Measurements from ENCODE around the gene CBX2.

CBX2 gene

DNA sequence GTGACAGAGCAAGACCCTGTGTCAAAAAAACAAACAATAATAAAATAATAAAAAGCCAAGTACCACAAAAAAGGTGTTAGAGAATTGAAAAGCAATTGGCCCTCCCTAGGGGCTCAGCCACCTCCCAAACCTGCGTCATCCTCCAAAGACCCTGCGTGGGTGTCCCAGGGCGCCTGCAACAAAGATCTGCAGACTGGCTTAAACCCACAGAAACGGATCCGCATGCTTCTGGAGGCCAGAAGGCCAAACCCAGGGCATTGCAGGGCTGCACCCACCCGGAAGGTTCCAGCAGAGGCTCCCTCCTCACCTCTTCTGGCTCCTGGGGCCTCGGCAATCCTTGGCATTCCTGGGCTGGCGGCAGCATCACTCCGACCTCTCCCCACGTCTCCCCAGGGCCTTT, 45.7 kb upstream of the CBX2 start:
- H3K4me3 ChIP-seq (ENCODE audit: low read depth, low read length), result no peak overlapping the region
- TF ChIP-seq, protein P1, sequence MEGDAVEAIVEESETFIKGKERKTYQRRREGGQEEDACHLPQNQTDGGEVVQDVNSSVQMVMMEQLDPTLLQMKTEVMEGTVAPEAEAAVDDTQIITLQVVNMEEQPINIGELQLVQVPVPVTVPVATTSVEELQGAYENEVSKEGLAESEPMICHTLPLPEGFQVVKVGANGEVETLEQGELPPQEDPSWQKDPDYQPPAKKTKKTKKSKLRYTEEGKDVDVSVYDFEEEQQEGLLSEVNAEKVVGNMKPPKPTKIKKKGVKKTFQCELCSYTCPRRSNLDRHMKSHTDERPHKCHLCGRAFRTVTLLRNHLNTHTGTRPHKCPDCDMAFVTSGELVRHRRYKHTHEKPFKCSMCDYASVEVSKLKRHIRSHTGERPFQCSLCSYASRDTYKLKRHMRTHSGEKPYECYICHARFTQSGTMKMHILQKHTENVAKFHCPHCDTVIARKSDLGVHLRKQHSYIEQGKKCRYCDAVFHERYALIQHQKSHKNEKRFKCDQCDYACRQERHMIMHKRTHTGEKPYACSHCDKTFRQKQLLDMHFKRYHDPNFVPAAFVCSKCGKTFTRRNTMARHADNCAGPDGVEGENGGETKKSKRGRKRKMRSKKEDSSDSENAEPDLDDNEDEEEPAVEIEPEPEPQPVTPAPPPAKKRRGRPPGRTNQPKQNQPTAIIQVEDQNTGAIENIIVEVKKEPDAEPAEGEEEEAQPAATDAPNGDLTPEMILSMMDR (IDR thresholded peaks at IDR 0.05; ENCODE audit: low read depth, low read length), result no peak
- DNase-seq (ENCODE audit: low read depth, low spot score), result no peak
- in situ Hi-C loops (cut with HindIII; ENCODE audit: low sequenced_read_pairs), result no loop called here

DNA sequence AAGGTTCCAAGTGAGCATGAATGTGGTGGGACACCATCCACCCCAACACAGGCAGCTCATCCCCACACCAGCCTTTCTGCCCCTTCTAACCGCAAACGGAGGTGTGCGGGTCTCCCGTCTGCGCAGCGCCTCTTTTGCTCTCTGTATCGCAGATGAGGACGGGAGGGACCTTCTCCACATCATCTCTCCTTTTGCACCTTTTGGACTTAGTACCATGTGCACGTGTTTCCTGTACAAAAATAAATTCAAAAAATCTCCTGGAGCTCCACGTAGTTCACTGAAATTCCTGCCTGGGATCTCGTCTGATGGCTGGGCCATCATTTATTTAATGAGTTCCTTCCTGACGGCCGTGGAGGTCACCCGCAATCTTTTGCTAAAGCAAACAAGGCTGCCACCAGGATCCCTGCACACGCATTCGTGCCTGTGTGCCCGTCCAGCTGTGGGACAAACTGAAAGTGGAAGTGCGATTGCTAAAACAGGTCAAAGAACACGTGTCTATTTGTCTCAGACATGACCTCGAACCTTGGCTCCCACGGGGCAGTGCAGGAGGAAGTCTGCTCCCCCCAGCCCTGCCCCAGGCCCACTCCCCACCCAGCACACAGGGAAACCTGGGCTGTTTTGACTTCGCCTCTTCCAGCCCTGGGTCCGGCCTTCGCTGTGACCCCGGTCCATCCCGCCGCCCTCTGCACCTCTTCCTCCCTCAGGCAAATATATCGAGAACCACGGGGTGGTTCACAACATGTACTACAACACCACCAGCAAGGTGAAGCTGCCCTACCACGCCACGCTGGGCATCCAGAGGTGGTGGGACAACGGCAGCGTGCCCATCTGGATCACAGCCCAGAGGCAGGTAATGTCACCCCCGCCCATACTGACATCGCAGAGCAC, 44.9 kb upstream of the CBX2 start:
- in situ Hi-C loops (cut with HindIII; ENCODE audit: low sequenced_read_pairs), result no loop called here
- no peak for DNase-seq (ENCODE audit: low read depth, low spot score)
- TF ChIP-seq, protein P1 (IDR thresholded peaks at IDR 0.05; ENCODE audit: low read depth, low read length), result no peak
- H3K4me3 ChIP-seq (ENCODE audit: low read depth, low read length), result no peak overlapping the region

DNA sequence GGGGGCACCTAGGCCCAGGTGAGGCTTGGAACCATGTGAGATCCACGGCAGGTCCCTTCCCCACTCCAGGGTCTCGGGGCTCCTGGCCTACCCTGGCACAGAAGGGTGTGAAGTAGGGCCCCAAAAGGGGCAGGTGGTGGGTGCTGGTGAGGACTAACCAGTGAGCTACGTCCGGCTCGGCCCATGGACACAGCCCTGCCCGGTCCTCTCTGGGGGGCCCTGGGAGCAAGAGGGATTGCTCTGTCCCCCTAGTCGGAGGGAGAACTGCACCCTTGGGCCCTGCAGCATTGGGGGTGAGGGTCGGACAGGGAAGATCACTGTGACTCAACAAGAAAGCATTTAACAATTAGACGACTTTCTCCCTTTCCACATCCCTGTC, 44.3 kb upstream of the CBX2 start:
- no peak overlapping the region for H3K4me3 ChIP-seq (ENCODE audit: low read depth, low read length)
- in situ Hi-C loops (cut with HindIII; ENCODE audit: low sequenced_read_pairs), result no loop called here
- DNase-seq (ENCODE audit: low read depth, low spot score), result no peak

DNA sequence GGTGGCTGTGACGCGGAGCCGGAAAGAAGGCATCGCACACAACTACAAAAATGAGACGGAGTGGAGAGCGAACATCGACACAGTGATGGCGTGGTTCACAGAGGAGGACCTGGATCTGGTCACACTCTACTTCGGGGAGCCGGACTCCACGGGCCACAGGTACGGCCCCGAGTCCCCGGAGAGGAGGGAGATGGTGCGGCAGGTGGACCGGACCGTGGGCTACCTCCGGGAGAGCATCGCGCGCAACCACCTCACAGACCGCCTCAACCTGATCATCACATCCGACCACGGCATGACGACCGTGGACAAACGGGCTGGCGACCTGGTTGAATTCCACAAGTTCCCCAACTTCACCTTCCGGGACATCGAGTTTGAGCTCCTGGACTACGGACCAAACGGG, 42.9 kb upstream of the CBX2 start:
- no peak overlapping the region for H3K4me3 ChIP-seq (ENCODE audit: low read depth, low read length)
- in situ Hi-C loops (cut with HindIII; ENCODE audit: low sequenced_read_pairs), result no loop called here
- TF ChIP-seq, protein P1 (IDR thresholded peaks at IDR 0.05; ENCODE audit: low read depth, low read length), result no peak
- no peak for DNase-seq (ENCODE audit: low read depth, low spot score)

More for the DNA sequence above, 44.3 kb upstream of the CBX2 start:
- TF ChIP-seq, protein P1 (IDR thresholded peaks at IDR 0.05; ENCODE audit: low read depth, low read length), result no peak

DNA sequence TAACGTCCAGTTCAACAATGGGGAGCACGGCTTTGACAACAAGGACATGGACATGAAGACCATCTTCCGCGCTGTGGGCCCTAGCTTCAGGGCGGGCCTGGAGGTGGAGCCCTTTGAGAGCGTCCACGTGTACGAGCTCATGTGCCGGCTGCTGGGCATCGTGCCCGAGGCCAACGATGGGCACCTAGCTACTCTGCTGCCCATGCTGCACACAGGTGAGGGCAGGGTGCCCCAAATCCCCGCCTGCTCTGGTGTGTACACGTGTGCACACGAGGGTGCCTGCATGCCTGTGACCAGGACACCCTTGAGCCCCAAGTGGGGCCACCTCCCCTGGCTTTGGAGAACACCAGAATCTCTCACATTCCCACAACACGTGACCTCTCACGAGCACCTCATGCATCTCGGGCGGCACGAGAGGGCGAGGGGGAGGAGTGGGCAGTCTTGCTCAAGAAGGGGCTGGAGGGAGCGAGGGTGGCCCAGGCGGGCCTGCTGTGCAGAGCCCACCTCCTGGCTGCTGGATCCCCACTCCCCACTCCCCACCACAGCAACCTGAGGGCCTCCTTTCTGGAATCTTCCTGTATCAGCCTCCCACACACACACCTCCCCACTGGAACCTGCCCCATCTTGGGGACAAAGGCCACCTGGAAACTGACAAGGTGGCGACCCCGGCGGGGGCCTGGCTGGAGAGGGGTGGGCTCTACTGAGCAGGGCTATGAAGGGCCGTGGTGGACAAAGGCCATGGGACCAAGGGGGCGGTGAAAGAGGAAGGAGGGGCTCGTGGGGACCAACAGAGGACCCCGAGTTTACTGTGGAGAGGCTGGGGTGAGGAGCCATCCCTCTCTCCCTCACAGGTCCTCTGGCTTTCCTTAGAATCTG, 40.7 kb upstream of the CBX2 start:
- in situ Hi-C loops (cut with HindIII; ENCODE audit: low sequenced_read_pairs), result no loop called here
- DNase-seq (ENCODE audit: low read depth, low spot score), result no peak
- no peak overlapping the region for H3K4me3 ChIP-seq (ENCODE audit: low read depth, low read length)
- TF ChIP-seq, protein P1 (IDR thresholded peaks at IDR 0.05; ENCODE audit: low read depth, low read length), result no peak

DNA sequence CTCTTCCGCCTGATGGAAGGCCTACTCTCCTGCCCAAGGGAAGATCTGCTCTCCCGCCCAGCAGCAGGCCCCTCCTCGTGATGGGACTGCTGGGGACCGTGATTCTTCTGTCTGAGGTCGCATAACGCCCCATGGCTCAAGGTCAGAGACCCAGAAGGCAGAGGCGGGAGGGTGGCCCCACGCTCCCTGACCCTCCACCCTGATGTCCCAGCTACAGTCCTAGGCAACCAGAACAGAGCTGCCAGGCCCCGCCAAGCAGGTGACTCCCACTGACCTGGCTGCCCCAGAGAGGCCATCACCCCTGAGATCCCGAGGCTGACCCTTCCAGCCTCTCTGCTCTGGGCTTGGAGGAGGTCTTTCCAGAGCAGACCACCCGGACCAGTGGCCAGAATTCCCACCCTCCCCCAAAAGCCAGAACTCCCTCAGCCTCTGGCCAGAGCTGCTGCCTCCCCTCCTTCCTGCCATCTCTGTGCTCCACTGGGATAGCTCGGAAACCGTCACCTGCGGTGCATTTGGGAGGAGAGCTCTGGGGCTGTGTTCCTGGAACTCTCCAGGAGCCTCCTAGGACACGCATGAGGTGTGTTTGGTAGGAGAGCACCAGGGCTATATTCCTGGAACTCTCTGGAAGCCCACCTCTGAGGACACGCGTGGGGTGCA, 39.9 kb upstream of the CBX2 start:
- TF ChIP-seq, protein P1 (IDR thresholded peaks at IDR 0.05; ENCODE audit: low read depth, low read length), result no peak
- in situ Hi-C loops (cut with HindIII; ENCODE audit: low sequenced_read_pairs), result no loop called here
- no peak overlapping the region for H3K4me3 ChIP-seq (ENCODE audit: low read depth, low read length)
- DNase-seq (ENCODE audit: low read depth, low spot score), result no peak
